ENCODE results near the gene CADM2.
"Not testable (repeated sequence)": the region's sequence is repeated elsewhere in the genome, so short reads cannot be mapped to it uniquely, and the experiment has no call there.

CADM2 gene

GRCh38 chr3:84958495-84959469, at the start of gene CADM2:
Gene CADM2, plus strand, starts transcription at chr3:84958989.
- H3K4me3 ChIP-seq (ENCODE audit: low read depth, low read length): peak within 1 kb of the TSS; percentile 88
- H3K36me3 ChIP-seq (ENCODE audit: control insufficient read depth, insufficient read depth, low read length): no peaks in the 10 kb centered on the region
- peak within 1 kb of the TSS; percentile 62 for H3K9ac ChIP-seq (ENCODE audit: low read depth, low read length)
- peaks cover 35% of the 10 kb centered on the region for H3K4me1 ChIP-seq (ENCODE audit: control insufficient read depth, insufficient read depth, low read length)
- peak within 1 kb of the TSS; percentile 82 for H3K27ac ChIP-seq (ENCODE audit: low read depth, low read length)
- no peaks in the 10 kb centered on the region for H3K9me3 ChIP-seq (ENCODE audit: control insufficient read depth, insufficient read depth, low read length)
- peaks cover 4% of the 10 kb centered on the region; the same call in 1 of the 2 replicates for H3K27me3 ChIP-seq (ENCODE audit: control insufficient read depth, insufficient read depth, low read length)

GRCh38 chr3:84918592-84918991, 40.2 kb upstream of the CADM2 start:
- not testable (repeated sequence) for H3K9me3 ChIP-seq (ENCODE audit: control insufficient read depth, insufficient read depth, low read length); H3K4me1 ChIP-seq (ENCODE audit: control insufficient read depth, insufficient read depth, low read length); H3K27ac ChIP-seq (ENCODE audit: low read depth, low read length); H3K4me3 ChIP-seq (ENCODE audit: low read depth, low read length); H3K9ac ChIP-seq (ENCODE audit: low read depth, low read length); H3K36me3 ChIP-seq (ENCODE audit: control insufficient read depth, insufficient read depth, low read length); H3K27me3 ChIP-seq (ENCODE audit: control insufficient read depth, insufficient read depth, low read length)

GRCh38 chr3:84922682-84923081, 36.1 kb upstream of the CADM2 start:
- Histone ChIP-seq H3K27me3 (ENCODE audit: control insufficient read depth, insufficient read depth, low read length) (no peaks in the 10 kb centered on the region), H3K4me1 (ENCODE audit: control insufficient read depth, insufficient read depth, low read length) (no peaks in the 10 kb centered on the region), H3K9me3 (ENCODE audit: control insufficient read depth, insufficient read depth, low read length) (peaks cover 4% of the 10 kb centered on the region; the same call in 1 of the 2 replicates), H3K27ac (ENCODE audit: low read depth, low read length) (no peak overlapping the region), H3K9ac (ENCODE audit: low read depth, low read length) (no peak overlapping the region), H3K4me3 (ENCODE audit: low read depth, low read length) (no peak overlapping the region), H3K36me3 (ENCODE audit: control insufficient read depth, insufficient read depth, low read length) (no peaks in the 10 kb centered on the region)

GRCh38 chr3:84925571-84925970, 33.2 kb upstream of the CADM2 start:
- peaks cover 4% of the 10 kb centered on the region; the same call in 1 of the 2 replicates for H3K9me3 ChIP-seq (ENCODE audit: control insufficient read depth, insufficient read depth, low read length)
- H3K4me3 ChIP-seq (ENCODE audit: low read depth, low read length): no peak overlapping the region
- H3K4me1 ChIP-seq (ENCODE audit: control insufficient read depth, insufficient read depth, low read length): no peaks in the 10 kb centered on the region
- no peaks in the 10 kb centered on the region for H3K36me3 ChIP-seq (ENCODE audit: control insufficient read depth, insufficient read depth, low read length)
- no peak overlapping the region for H3K9ac ChIP-seq (ENCODE audit: low read depth, low read length)
- no peak overlapping the region for H3K27ac ChIP-seq (ENCODE audit: low read depth, low read length)
- no peaks in the 10 kb centered on the region for H3K27me3 ChIP-seq (ENCODE audit: control insufficient read depth, insufficient read depth, low read length)

- no peak overlapping the region for H3K27ac ChIP-seq (ENCODE audit: low read depth, low read length)
- H3K9me3 ChIP-seq (ENCODE audit: control insufficient read depth, insufficient read depth, low read length): no peaks in the 10 kb centered on the region
- no peaks in the 10 kb centered on the region for H3K27me3 ChIP-seq (ENCODE audit: control insufficient read depth, insufficient read depth, low read length)
- no peaks in the 10 kb centered on the region for H3K4me1 ChIP-seq (ENCODE audit: control insufficient read depth, insufficient read depth, low read length)
- no peak overlapping the region for H3K4me3 ChIP-seq (ENCODE audit: low read depth, low read length)
- H3K9ac ChIP-seq (ENCODE audit: low read depth, low read length): no peak overlapping the region
- H3K36me3 ChIP-seq (ENCODE audit: control insufficient read depth, insufficient read depth, low read length): no peaks in the 10 kb centered on the region
Observed at GRCh38 chr3:84943379-84943778, 15.4 kb upstream of the CADM2 start.

- H3K4me3 ChIP-seq (ENCODE audit: low read depth, low read length): no peak overlapping the region
- H3K4me1 ChIP-seq (ENCODE audit: control insufficient read depth, insufficient read depth, low read length): no peaks in the 10 kb centered on the region
- peaks cover 3% of the 10 kb centered on the region; the same call in 1 of the 2 replicates for H3K9me3 ChIP-seq (ENCODE audit: control insufficient read depth, insufficient read depth, low read length)
- H3K27ac ChIP-seq (ENCODE audit: low read depth, low read length): no peak overlapping the region
- no peak overlapping the region for H3K9ac ChIP-seq (ENCODE audit: low read depth, low read length)
- no peaks in the 10 kb centered on the region for H3K36me3 ChIP-seq (ENCODE audit: control insufficient read depth, insufficient read depth, low read length)
- no peaks in the 10 kb centered on the region for H3K27me3 ChIP-seq (ENCODE audit: control insufficient read depth, insufficient read depth, low read length)
Observed at GRCh38 chr3:84946240-84946639, 12.5 kb upstream of the CADM2 start.

- Histone ChIP-seq H3K4me1 (ENCODE audit: control insufficient read depth, insufficient read depth, low read length) (peaks cover 44% of the 10 kb centered on the region), H3K4me3 (ENCODE audit: low read depth, low read length) (peak overlapping the region; percentile 88), H3K27ac (ENCODE audit: low read depth, low read length) (peak overlapping the region; percentile 82), H3K27me3 (ENCODE audit: control insufficient read depth, insufficient read depth, low read length) (peaks cover 4% of the 10 kb centered on the region; the same call in 1 of the 2 replicates), H3K9ac (ENCODE audit: low read depth, low read length) (peak overlapping the region; percentile 62), H3K36me3 (ENCODE audit: control insufficient read depth, insufficient read depth, low read length) (no peaks in the 10 kb centered on the region), H3K9me3 (ENCODE audit: control insufficient read depth, insufficient read depth, low read length) (no peaks in the 10 kb centered on the region)
Observed at GRCh38 chr3:84959470-84960271, 882 bp downstream of the CADM2 start.

- Histone ChIP-seq H3K4me1 (ENCODE audit: control insufficient read depth, insufficient read depth, low read length) (peaks cover 53% of the 10 kb centered on the region), H3K27ac (ENCODE audit: low read depth, low read length) (no peak overlapping the region), H3K9ac (ENCODE audit: low read depth, low read length) (no peak overlapping the region), H3K36me3 (ENCODE audit: control insufficient read depth, insufficient read depth, low read length) (no peaks in the 10 kb centered on the region), H3K9me3 (ENCODE audit: control insufficient read depth, insufficient read depth, low read length) (no peaks in the 10 kb centered on the region), H3K4me3 (ENCODE audit: low read depth, low read length) (peak overlapping the region; percentile 88), H3K27me3 (ENCODE audit: control insufficient read depth, insufficient read depth, low read length) (peaks cover 4% of the 10 kb centered on the region; the same call in 1 of the 2 replicates)
Observed at GRCh38 chr3:84960581-84960980, 1.8 kb downstream of the CADM2 start.

GRCh38 chr3:84961011-84961410, 2.2 kb downstream of the CADM2 start:
- Histone ChIP-seq H3K4me3 (ENCODE audit: low read depth, low read length) (peak overlapping the region; percentile 88), H3K4me1 (ENCODE audit: control insufficient read depth, insufficient read depth, low read length) (peaks cover 57% of the 10 kb centered on the region), H3K9ac (ENCODE audit: low read depth, low read length) (no peak overlapping the region), H3K36me3 (ENCODE audit: control insufficient read depth, insufficient read depth, low read length) (no peaks in the 10 kb centered on the region), H3K27me3 (ENCODE audit: control insufficient read depth, insufficient read depth, low read length) (peaks cover 4% of the 10 kb centered on the region; the same call in 1 of the 2 replicates), H3K27ac (ENCODE audit: low read depth, low read length) (no peak overlapping the region), H3K9me3 (ENCODE audit: control insufficient read depth, insufficient read depth, low read length) (no peaks in the 10 kb centered on the region)

GRCh38 chr3:84961521-84962255, 2.9 kb downstream of the CADM2 start:
- H3K4me3 ChIP-seq (ENCODE audit: low read depth, low read length): peak overlapping the region; percentile 88
- peaks cover 64% of the 10 kb centered on the region for H3K4me1 ChIP-seq (ENCODE audit: control insufficient read depth, insufficient read depth, low read length)
- H3K9ac ChIP-seq (ENCODE audit: low read depth, low read length): no peak overlapping the region
- H3K27me3 ChIP-seq (ENCODE audit: control insufficient read depth, insufficient read depth, low read length): peaks cover 4% of the 10 kb centered on the region; the same call in 1 of the 2 replicates
- H3K27ac ChIP-seq (ENCODE audit: low read depth, low read length): peak overlapping the region; percentile 21
- no peaks in the 10 kb centered on the region for H3K36me3 ChIP-seq (ENCODE audit: control insufficient read depth, insufficient read depth, low read length)
- no peaks in the 10 kb centered on the region for H3K9me3 ChIP-seq (ENCODE audit: control insufficient read depth, insufficient read depth, low read length)

Measured in HUES48 (cell line).